ENCODE results near the gene LMCD1.

GRCh38 chr3:8574670-8575322 lies 73.2 kb downstream of the LMCD1 start:
- TF ChIP-seq CTCF (IDR thresholded peaks at IDR 0.05; ENCODE audit: insufficient read depth, low read length) (no peak), GABPA (IDR thresholded peaks at IDR 0.05; ENCODE audit: low read depth) (no peak), POLR2AphosphoS5 (IDR thresholded peaks at IDR 0.05; ENCODE audit: low read depth) (no peak)
